ENCODE measurements around the gene RAD18.

The RAD18 gene

GRCh38 chr3:8963137-8963853 lies at the start of gene RAD18:
TSS of gene RAD18 (minus strand) at chr3:8963472. CDS start at chr3:8963385, 87 bp downstream.
- peak; percentile 87 to 89 for DNase-seq (ENCODE audit: low read depth in 2 of 2, low spot score in 1 of 2)

GRCh38 chr3:9012521-9012920 lies 49.2 kb upstream of the RAD18 start:
- DNase-seq (ENCODE audit: low read depth in 2 of 2, low spot score in 1 of 2), result no peak

- DNase-seq (ENCODE audit: low read depth in 2 of 2, low spot score in 1 of 2), result no peak
Measured at GRCh38 chr3:9009976-9010545, 46.8 kb upstream of the RAD18 start.

- no peak for DNase-seq (ENCODE audit: low read depth in 2 of 2, low spot score in 1 of 2)
Measured at GRCh38 chr3:9008550-9009255, 45.4 kb upstream of the RAD18 start.

- DNase-seq (ENCODE audit: low read depth in 2 of 2, low spot score in 1 of 2), result no peak
Measured at GRCh38 chr3:9007928-9008327, 44.7 kb upstream of the RAD18 start.

- no peak for DNase-seq (ENCODE audit: low read depth in 2 of 2, low spot score in 1 of 2)
Measured at GRCh38 chr3:9007213-9007612, 43.9 kb upstream of the RAD18 start.

GRCh38 chr3:9000041-9000440 lies 36.8 kb upstream of the RAD18 start:
- DNase-seq (ENCODE audit: low read depth in 2 of 2, low spot score in 1 of 2), result no peak

- DNase-seq (ENCODE audit: low read depth in 2 of 2, low spot score in 1 of 2), result no peak
Measured at GRCh38 chr3:8997151-8997550, 33.9 kb upstream of the RAD18 start.

- no peak for DNase-seq (ENCODE audit: low read depth in 2 of 2, low spot score in 1 of 2)
Measured at GRCh38 chr3:8996681-8997121, 33.4 kb upstream of the RAD18 start.

- DNase-seq (ENCODE audit: low read depth in 2 of 2, low spot score in 1 of 2), result no peak
Measured at GRCh38 chr3:8996216-8996615, 32.9 kb upstream of the RAD18 start.

GRCh38 chr3:8994226-8994625 lies 31.0 kb upstream of the RAD18 start:
- DNase-seq (ENCODE audit: low read depth in 2 of 2, low spot score in 1 of 2), result no peak

- no peak for DNase-seq (ENCODE audit: low read depth in 2 of 2, low spot score in 1 of 2)
Measured at GRCh38 chr3:8993331-8993730, 30.1 kb upstream of the RAD18 start.

GRCh38 chr3:8992854-8993253 lies 29.6 kb upstream of the RAD18 start:
- DNase-seq (ENCODE audit: low read depth in 2 of 2, low spot score in 1 of 2), result no peak

- no peak for DNase-seq (ENCODE audit: low read depth in 2 of 2, low spot score in 1 of 2)
Measured at GRCh38 chr3:8992199-8992598, 28.9 kb upstream of the RAD18 start.

GRCh38 chr3:8990266-8991215 lies 27.3 kb upstream of the RAD18 start:
- no peak for DNase-seq (ENCODE audit: low read depth in 2 of 2, low spot score in 1 of 2)

GRCh38 chr3:8988791-8989558 lies 25.7 kb upstream of the RAD18 start:
- no peak for DNase-seq (ENCODE audit: low read depth in 2 of 2, low spot score in 1 of 2)

GRCh38 chr3:8988384-8988655 lies 25.0 kb upstream of the RAD18 start:
- no peak for DNase-seq (ENCODE audit: low read depth in 2 of 2, low spot score in 1 of 2)

GRCh38 chr3:8987645-8988383 lies 24.5 kb upstream of the RAD18 start:
- DNase-seq (ENCODE audit: low read depth in 2 of 2, low spot score in 1 of 2), result peak in 1 of 2 donors; percentile 10

GRCh38 chr3:8987226-8987625 lies 24.0 kb upstream of the RAD18 start:
- no peak for DNase-seq (ENCODE audit: low read depth in 2 of 2, low spot score in 1 of 2)

- no peak for DNase-seq (ENCODE audit: low read depth in 2 of 2, low spot score in 1 of 2)
Measured at GRCh38 chr3:8986741-8987140, 23.5 kb upstream of the RAD18 start.

Measured in stimulated activated CD8-positive, alpha-beta memory T cell treated with anti-CD3 and anti-CD28 coated beads, Interleukin-4, amount 100 ng/mL, for 1 hour (primary cell).